ENCODE data around the gene EML6.
"Not testable (repeated sequence)": the region's sequence is repeated elsewhere in the genome, so short reads cannot be mapped to it uniquely, and the experiment has no call there.

EML6 gene

DNA sequence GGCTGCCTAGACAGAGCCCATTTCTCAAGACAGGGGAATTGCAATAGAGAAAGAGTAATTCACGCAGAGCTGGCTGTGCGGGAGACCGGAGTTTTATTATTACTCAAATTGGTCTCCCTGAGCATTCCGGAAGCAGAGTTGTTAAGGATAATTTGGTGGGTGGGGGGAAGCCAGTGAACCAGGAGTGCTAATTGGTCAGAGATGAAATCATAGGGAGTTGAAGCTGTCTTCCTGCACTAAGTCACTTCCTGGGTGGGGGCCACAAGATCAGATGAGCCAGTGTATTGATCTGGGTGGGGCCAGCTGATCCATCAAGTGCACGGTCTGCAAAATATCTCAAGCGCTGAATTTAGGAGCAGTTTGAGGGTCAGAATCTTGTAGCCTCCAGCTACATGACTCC is 242.0 kb downstream of the EML6 start:
- DNase-seq (ENCODE audit: low read depth, low spot score), result no peak

GRCh38 chr2:54966165-54966832 is 242.8 kb downstream of the EML6 start:
- DNase-seq (ENCODE audit: low read depth, low spot score), result no peak

DNA sequence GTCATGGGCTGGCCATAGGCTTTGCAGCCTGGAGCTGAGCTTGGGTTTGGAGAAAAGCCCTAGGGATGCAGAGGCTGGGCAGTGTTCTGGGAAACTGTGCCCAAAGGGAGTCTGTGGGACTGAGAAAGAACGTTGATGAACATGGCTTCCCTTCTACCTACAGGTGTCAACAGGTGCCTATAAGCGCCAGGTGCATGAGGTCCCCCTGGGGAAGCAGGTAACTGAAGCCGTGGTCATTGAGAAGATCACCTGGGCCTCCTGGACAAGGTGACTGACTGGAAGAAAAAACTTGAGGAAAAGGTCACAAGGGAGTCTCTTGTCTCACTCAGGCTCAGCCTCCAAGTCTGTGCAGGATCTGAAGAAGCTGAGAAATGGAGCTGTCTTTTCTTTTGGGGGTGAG is 243.4 kb downstream of the EML6 start:
- no peak for DNase-seq (ENCODE audit: low read depth, low spot score)

DNA sequence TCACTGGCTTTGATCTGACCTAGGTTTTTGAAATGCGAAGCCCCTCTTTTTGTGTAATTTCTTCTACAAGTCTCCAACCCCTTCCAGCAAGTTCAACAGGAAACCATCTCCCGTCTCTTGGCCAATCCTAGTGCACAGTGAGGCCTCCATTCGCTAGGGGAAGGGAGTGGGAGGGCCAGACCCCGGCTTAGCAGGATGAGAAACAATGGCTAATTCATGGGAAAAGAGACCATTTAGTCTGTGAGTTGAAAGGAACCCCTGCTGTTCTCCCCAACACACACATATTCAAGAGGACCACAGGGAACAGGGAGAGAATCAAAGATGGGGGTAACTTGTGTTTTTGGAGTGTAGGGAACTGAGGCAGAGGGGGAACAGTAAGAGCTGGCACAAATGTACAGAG is 243.8 kb downstream of the EML6 start:
- DNase-seq (ENCODE audit: low read depth, low spot score), result no peak

GRCh38 chr2:54967759-54968365 is 244.4 kb downstream of the EML6 start:
- no peak for DNase-seq (ENCODE audit: low read depth, low spot score)

GRCh38 chr2:54968561-54969218 is 245.2 kb downstream of the EML6 start:
- no peak for DNase-seq (ENCODE audit: low read depth, low spot score)

DNA sequence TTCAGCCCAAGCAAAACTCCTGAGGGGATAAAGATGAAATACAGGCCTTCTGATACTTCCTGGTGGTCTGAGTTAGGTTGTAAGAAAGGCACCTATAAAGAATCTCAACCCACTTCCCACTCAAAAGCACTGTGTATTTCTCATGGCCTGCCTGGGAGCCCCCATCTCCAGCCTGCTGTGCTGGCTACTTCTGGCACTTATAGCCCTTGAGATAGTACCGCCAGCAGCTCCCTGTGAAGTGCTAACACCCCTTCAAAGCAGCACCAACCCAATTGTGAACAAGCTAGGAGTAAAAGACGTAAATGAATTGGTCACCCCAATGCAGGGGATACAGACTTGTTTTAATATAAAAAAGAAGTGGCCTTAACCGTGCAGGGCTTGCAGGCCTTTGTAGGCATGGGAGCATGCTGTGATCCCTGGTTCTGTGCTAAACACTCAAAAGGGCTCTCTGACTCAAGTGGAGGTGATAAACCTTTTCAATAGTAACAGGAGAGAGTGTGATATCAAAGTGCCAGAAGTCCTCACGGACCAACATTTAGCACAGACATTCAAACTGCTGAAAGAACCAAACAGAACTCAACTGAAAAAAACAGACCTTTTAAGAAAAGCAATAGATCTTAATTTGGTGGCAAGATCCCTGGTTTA is 246.0 kb downstream of the EML6 start:
- DNase-seq (ENCODE audit: low read depth, low spot score), result no peak

DNA sequence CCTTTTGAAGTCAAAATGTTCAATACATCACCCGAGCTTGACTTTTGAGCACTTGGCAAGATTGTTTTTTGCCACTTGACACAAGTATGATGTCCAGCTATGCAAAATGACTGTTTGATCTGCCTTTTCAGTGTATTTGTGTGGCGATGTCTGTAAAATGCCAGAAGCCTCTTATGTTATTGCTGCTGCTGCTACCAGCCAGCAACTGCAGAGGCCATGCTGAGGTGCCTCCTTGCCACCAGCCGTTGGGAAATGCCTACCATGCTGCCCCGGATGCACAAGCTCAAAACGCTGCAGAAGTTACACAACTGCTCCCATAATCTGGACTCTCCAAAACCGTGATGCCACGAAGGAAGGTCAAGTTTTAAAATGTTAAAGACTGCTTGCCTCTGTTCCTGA is 246.5 kb downstream of the EML6 start:
- DNase-seq (ENCODE audit: low read depth, low spot score), result no peak

- no peak for DNase-seq (ENCODE audit: low read depth, low spot score)
These were observed 251.7 kb downstream of the EML6 start for GRCh38 chr2:54975175-54975574.

DNA sequence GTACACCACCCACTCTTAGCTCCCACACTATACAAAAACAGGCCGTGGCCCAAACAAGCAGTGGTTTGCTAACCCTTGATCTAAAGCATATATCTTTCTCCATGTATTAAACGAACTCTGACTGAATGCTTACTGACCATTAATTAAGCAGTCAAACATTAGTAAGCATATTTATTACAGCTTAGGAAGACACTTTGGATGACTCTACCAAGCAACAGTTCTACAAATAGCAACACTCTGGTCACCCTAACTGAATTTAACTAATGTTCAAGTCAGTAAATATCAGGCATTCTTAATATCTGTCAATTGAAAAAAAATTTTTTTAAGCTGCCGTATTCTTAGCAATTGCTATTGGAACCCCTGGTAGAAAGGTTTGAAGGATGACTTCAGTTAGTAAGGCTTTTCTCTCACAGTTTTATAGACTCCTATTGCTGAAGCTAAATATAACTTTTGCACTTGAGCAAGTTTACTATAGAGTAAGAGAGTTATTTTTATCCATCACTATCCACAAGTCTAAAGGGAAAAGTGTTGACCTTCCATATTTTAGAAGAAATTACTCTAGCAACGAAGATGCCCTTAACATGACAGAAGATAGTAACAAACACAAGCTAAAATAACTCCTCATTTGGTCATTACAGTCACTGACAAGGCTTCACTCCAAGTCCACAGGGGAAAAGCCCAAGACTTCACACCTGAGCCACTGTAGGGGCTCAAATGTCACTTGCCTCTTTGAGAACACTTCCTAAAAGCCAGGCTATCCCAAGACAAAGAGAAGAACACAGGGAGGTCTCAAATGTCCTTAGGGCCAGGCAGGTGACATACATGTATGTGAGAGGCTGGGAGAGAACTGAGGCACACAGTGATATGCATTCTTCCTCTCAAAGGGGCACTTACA is 252.4 kb downstream of the EML6 start:
- no peak for DNase-seq (ENCODE audit: low read depth, low spot score)

DNA sequence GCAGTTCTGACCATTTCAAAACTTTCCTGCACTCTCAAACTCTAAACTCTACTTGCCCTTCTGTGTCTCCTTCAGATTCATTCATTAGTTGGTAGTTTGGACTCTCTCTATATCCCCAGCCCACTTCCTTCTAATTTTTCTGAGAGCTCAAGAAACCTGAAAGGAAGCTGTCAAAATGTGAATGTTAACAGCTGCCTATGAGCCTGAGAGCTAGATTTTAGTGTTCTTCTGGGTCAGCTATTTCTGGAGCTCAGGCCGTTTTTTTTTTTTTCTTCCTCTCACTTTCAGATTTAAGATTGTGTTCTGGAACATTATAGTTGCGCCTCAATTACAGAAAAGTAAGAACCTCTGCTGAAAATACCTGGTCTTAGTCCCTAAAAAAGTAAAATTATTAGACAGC is 253.7 kb downstream of the EML6 start:
- DNase-seq (ENCODE audit: low read depth, low spot score), result no peak

DNA sequence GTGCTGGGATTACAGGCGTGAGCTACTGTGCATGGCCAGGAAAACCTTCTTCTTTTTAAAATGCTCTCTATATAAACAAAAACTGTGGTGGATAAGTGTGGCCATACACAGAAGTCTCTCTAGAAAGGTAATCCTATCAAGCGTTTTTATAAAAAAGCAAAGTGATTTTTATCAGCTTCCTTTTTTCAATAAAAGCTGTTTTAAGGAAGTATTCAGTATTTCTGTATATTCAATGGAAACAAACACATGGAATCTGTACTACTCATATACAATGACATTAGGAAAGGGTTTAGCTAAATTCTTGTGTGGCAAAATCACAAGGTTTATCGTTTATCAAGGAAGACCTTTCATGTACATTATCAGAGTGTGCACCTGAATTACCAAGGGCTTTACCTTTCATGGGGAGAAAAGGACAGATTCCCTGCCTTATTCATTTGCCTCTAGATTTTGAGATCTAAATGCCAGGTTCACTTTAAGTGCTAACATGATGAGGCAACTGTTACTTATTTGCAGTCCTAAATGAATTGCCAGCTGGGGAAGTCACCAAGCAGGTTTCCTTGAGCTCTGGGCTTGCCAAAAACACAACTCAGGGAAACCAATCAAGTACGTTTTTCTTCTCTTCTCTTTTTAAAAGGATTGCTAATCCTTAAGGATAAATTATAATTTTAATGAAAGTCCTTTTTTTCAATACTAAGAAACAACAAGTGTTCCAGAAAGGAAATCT is 256.0 kb downstream of the EML6 start:
- DNase-seq (ENCODE audit: low read depth, low spot score), result no peak

DNA sequence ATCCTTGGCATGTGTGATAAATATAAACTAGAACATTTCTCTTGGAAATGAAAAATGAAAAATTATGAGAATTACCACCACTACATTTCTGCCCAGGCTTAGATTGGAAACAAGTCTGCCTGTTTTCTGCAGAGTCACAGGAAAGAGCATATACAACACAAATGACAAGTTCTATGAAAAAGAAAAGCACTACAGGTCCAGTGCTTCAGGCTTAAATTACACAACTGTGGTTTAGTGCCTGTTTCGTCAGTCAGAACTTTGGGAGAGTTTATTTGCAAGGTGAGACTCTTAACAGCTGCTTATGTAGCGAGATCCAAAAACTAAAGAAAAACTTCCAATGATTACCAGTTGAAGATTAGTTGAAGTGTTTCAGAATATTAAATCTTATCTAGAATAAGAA is 257.9 kb downstream of the EML6 start:
- DNase-seq (ENCODE audit: low read depth, low spot score), result no peak

GRCh38 chr2:54983345-54984220 is 260.1 kb downstream of the EML6 start:
- DNase-seq (ENCODE audit: low read depth, low spot score), result no peak

GRCh38 chr2:54984476-54984875 is 261.0 kb downstream of the EML6 start:
- DNase-seq (ENCODE audit: low read depth, low spot score), result no peak

DNA sequence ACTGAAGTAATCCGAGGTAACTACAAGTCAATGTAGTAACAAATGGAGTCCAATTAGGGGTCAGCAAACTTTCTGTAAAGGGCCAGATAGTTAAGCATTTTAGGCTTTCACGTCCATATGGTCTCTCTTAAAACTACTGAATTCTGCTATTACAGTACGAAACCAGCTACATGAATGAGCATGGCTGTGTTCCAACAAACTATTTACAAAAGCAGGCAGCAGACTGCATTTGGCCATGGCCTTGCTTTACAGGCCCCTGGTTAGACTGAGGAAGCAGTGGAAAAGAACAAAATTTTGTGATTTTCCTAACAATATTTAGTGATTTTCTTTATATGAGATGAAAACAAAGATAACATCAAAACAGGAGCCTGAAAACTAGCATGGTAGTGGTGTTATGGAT is 262.8 kb downstream of the EML6 start:
- no peak for DNase-seq (ENCODE audit: low read depth, low spot score)

- DNase-seq (ENCODE audit: low read depth, low spot score), result no peak
These were observed 265.1 kb downstream of the EML6 start for GRCh38 chr2:54988612-54989011.

GRCh38 chr2:54990694-54991093 is 267.2 kb downstream of the EML6 start:
- DNase-seq (ENCODE audit: low read depth, low spot score), result not testable (repeated sequence)

DNA sequence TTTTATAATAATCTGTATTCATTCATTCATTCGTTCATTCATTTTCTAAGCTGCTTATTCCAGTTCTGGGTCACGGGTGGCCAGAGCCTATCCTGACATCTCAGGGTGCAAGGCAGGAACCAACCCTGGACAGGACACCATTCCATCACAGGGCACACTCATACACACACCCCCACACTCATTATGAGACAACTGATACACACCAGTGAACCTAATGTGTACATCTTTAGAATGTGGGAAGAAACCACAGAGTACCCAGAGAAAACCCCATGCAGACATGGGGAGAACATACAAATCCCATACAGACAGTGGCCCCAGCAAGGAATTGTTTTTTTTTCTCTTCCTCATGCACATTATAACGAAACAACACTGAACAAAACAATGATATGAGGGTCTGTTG is 272.1 kb downstream of the EML6 start:
- no peak for DNase-seq (ENCODE audit: low read depth, low spot score)

DNA sequence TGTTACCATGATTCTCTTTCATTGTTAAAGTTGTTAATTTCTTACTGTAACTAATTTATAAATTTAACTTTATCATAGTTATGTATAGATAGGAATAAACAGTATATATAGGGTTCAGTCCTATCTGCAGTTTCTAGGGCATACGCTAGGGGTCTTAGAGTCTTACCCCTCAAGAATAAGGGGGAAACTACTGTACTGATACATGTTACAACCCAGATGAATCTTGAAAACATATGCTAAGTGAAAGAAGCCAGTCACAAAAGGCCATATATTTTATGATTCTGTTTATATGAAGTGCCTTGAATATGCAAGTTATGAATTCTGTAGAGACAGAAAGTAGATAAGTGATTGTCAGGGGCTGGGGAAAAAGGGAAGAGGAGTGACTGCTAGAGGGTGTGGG is 274.4 kb downstream of the EML6 start:
- DNase-seq (ENCODE audit: low read depth, low spot score), result no peak
